ENCODE data around the gene ZNF618.
"Not testable (repeated sequence)": the region's sequence is repeated elsewhere in the genome, so short reads cannot be mapped to it uniquely, and the experiment has no call there.

Gene ZNF618

GRCh38 chr9:114071197-114071795, 195.2 kb downstream of the ZNF618 start:
- no peak for FAIRE-seq

DNA sequence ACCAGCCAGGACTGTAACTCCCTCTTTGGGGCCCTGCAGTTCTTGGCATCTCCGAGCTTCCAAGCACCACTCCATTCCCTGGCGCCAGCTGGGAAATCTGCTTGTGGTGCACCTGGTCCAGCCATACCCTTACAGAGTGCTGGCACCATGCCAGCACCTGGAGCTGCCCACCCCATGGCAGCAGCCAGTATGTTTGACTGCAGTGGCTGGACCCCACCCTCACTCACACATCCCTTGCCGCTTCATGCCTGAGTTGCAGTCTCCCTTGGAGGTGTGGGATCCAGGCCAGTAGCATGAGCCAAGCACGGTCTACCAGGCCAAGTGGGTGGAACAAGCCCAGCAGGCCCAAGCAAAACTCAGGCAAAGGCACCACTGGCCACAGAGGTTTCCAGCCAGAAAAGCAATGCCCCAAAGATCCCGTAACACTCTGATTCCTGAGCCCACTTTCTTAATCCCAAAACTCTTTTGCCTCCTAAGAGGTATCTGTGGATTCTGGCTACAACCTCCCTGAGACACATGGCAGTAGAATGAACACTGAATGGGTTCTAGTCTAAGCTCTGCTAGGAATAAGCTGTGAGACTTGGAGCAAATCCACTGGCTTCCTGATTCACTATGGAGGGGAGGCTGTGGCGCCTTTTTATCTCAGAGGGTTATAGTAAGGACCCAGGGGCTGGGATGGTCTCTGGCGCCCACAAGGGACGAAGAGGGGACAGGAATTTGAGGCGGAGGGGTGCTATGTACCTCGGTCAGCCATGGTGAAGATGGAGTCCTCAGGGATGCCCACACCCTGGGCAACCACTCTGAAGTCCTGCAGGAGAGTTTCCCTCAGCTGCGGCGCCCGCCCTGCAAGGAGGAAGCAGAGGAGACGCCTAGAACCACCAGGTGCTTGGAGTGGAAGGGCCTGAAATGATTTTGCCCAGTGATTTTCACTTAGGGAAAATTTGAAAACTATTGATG, 196.4 kb downstream of the ZNF618 start:
- no peak for FAIRE-seq

DNA sequence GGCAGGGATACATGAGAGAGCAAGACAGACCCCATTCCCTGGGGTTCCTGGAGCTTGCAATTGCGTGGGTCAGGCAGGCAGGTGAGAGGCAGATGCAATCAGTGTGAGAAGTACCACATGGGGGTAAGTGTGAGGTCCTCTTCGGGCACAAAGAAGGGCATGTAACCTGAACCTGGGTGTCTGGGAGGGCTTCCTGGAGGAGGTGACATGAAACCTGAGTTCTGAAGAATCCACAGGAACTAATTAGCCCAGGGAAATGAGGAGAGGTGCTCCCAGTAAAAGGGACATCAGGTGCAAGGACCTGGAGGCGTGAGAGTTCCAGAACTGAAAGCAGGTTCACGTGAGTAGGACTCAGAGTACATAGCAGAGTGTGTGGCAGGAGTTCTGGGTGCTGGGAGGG, 199.5 kb downstream of the ZNF618 start:
- no peak for FAIRE-seq

DNA sequence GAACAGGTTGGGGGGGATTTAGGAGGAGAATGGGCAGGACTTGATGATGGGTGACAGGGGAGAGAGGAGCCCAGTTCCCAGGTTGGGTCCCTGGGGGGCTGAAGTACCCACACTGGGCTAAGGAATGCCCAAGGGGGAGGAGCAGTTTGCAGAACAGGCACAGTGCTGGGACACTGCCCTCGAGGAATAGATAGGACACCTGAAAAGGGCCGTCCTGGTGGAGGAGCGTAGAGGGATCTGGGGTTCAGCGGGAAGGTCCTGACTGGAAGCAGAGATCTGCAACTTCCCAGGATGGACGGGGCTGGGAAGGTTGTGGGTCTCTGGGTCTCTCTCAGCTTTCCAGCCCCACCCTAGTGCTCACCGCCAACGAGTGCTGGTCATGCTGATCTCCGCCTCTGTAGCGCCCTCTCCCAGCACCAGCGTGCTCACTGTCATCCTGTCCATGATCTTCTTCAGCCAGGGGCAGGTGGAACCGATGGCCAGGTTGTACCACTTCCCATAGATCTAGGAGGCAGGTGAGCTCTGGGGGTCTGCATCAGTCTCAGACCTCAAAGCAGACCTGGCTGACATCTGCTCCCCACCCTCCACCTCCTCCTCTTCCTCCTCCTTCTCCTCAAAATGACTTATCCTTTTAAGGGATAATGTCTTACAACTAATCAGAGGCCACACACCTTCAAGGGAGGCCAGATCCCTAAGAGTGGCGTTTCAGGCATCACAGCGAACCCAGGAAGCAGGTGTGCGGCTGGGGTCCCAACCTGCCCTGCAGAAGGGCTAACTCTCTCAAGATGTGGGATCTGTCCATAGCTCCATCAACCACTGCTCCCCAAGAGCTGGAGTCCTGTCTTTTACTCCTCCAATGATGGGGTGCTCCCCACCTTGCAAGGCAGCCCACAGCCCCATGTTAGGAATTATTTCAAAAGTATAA, 200.4 kb downstream of the ZNF618 start:
- no peak for FAIRE-seq

- no peak for FAIRE-seq
Measured at GRCh38 chr9:114077162-114077837, 201.2 kb downstream of the ZNF618 start.

DNA sequence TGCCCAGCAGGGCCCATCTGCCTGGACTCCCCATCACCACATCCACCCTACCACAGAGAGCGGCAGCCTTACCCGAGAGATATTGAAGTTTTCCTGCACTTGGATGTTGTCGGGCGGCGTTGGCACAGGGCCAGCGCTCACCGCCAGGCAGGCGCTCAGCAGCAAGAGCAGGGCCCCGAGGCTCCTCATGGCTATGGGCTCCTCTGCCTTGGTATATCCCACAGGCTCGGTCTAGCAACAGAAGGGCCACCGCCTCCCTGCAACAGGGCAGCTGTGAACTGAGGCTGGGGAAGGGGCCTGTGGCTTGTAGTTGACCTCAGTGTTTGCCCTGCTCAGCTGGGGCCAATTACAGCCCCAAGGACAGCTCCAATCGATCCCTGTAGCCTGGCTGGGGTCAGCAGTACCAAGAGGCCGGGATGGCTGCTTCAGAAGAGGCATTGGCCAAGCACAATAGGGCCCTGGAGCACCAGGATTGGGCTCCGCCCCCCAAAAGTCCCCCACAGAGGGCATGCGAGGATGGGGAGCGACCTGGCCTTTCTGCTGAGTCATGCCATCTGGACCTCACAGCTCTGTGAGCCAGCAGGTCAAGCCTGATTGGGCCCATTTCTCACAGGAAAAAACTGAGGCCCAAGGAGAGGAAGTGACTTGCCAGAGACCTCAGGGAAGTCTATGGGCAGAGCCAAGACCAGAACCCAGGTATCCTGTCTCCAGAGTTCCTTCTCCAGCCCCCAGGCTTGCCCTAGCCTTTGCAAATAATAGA, 202.1 kb downstream of the ZNF618 start, which contains the start of gene AMBP:
Gene AMBP, minus strand, starts transcription at position 280 of the 760 bp plus-strand sequence. Its CDS starts 91 bp downstream, at position 189.
- no peak for FAIRE-seq

DNA sequence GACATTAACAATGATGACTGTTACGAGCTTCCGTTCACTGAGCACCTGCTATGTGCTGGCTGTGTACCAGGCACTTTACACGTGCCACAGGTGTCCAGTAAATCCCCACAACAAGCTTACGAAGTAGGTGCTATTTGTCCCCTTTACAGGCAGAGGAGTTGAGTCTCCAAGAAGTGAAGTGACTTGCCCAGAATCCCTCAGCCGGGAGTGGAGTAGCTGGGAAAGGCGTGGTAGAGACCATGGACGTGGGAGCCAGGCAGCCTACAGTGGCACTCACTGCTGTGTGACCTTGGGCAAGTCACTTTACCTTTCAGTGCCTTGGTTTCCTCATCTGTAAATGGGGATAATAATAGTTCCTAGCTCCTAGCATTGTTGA, 202.7 kb downstream of the ZNF618 start:
- no peak for FAIRE-seq

GRCh38 chr9:114080195-114080772, 204.2 kb downstream of the ZNF618 start:
- FAIRE-seq: no peak

DNA sequence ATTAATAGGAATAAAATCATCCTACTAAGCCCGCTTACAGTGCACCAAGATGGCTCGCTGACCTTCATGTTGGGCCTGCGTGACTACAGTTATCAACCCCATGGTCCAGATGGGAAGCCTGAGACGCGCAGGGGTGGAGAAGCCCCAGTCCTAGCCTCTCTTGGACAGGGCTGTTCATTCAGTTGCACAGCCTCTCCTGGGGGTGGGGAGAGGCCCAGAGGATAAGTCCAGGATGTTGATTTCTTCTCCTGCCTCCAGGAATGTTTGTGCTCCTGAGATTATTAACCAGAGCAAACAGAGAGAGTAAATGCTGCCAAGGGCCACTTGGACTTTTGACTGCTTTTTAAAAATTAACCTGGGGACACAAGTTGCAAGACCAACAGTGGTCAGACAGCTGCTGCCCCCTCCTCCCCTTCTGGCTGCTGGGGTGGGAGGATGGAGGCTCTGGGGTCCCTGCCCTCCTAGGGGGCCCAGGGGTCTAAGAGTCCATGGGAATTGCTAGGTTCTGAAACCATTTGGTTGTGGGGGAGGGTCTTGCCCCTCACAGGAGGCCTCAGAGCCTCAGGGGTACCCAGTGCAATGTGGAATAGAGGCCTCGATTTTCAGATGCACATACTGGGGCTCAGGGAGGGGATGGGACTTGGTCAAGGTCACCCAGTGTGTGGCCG, 204.8 kb downstream of the ZNF618 start:
- no peak for FAIRE-seq

DNA sequence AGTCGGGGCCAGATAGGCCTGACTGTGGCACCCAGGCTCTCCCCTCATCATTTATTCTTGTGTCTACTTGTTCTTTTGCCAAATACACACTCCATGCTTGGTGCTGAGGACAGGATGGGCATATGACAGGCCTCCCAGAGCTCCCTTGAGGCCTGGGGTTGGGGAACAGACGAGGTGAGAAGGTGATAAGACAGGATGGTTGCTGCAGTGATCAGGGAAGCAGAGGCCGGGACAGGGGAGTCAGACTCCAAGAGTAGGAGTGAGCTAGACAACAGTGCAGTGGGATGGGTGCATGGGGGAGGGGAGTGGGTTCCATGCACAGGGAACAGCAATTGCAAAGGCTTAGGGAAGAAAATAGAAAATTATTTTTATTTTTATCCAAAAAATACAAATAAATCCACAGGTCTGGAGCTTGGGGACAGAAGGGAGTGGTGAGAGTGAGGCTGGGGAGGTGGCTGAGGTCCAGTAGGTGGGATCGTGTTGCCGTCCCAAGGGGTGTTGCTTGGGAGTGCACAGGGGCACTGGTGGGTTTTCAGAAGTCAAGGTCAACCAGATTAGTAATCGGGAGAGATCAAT, 205.4 kb downstream of the ZNF618 start:
- FAIRE-seq: no peak

DNA sequence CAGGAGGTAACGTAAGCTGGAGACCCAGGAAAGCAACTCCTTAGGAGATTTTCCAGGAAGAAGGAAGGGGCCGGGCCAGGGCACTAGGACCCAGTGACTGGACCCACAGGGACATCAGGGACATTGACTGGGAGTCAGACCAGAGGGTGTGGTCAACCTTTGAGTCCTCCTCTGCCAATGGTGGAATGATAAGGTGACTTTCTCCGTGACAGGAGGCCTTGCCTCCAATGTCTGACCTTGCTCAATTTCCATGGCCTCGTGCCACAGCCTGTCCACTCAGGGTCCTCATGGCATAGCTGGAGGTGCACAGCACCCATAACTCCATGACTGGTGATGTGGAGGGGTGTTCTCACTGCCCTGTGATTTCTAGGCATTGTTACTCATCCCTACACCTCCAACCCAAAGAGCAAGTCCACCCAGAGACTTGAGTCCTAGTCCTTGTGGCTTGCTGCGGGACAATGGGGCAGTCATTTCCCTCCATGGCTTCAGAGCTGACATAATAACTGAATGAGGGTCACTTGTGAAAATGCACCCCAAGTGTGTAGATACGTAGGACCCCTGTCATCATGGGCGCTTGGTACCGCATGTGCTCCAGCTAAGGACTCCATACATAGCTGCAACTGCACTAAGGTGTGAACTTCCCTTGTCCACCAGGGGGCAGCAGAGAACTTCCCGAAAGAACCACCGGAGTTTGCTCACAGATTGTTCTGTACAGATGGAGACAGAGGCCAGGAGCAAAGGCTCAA, 206.1 kb downstream of the ZNF618 start:
- FAIRE-seq: peak; percentile 36

DNA sequence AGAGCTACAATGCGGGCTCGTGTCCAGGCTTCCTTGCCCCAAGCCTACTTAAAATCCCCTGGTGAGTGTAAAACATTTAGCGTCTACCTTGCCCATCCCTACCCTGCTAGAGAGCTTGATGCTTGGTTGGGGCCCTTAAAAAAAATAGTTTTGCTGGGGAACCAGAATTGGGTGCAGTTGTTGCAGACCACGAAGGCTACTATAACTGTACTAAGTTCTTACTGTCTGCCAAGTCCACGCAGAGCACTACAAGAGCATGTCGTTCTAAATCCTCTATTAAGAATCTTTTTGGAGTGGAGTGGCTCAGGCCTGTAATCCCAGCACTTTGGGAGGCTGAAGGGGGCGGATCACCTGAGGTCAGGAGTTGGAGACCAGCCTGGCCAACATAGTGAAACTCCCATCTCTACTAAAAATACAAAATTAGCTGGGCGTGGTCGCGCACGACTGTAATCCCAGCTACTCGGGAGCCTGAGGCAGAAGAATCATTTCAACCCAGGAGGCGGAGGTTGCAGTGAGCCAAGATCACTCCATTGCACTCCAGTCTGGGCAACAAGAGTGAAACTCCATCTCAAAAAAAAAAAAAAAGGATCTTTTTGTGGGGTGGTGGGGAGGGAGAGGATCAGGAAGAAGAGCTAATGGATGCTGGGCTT, 206.8 kb downstream of the ZNF618 start:
- not testable (repeated sequence) for FAIRE-seq

DNA sequence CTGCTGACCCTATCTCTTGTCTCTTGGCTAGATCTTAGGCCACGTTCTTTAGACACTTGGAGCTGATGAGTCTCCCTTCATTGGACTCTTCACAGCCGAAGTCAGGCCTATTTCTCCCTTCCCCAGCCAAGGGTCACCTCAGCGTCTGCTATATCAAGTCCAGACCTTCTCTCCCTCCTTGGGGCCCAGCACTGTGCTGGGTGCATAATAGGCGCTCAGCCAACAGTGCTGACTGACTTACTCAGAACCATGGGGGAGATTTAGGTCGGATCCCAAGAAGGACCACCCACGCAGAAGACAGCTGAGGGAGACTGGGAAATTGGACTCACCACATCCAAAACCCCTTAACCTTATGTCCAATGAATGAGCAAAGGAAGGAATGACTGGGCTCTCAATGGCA, 207.6 kb downstream of the ZNF618 start:
- FAIRE-seq: no peak

DNA sequence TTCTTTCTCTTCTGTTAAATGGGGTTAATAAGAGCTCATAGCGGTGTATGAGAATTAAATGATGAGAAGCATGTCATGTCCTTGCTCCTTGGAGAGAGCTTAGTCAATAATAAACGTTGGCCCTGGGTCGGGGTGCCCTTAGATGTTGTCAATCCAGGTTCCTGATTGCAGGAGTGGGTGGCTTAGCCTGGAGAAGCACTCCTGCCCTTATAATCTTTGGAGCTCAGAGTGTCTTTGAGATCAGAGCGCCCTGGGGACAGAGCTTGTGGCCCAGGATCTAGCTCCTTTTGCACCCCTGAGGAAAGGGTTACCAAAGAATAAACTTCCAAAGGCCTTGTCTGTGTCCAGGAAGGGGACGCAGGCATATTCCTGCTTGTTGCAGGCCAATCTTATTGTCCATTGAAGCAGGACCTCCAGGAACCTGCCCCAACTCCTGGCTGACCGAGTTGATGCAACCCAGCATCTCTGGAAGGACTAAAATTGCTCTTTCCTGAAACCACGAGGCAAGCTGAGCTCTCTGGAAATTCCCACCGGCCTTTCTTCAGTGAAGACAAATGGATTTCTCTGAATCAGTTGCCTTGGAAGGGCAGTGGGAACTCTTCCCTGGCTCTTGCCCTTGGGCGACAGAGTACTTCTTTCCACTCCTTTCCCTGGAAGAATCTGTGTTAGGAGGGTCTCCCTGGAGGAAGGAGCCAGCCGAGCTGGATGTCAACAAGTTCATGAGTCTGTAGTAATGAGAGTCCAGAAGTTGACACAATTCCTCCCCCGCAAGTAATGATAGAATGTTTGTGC, 208.4 kb downstream of the ZNF618 start:
- FAIRE-seq: no peak

- FAIRE-seq: no peak
Measured at GRCh38 chr9:114085387-114085789, 209.3 kb downstream of the ZNF618 start.

DNA sequence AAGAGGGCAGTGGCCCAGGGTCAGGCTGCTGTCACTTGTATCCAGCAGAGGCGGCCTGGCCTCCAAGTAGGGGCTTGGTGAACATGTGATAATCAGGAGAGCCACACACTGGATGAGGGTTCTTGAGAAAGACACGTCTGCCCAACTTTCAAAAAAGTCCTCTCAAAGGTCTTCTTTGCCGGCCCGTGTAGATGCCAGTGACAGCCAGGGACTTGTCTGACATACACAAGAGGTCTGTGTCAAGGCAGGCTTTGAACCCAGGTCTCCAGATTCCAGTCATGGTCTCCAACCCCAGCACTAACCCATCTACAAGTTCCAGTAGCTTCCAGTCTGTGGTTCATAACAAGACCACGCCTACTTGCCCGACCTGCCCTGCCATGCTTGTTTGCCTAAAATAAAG, 209.9 kb downstream of the ZNF618 start:
- FAIRE-seq: no peak

DNA sequence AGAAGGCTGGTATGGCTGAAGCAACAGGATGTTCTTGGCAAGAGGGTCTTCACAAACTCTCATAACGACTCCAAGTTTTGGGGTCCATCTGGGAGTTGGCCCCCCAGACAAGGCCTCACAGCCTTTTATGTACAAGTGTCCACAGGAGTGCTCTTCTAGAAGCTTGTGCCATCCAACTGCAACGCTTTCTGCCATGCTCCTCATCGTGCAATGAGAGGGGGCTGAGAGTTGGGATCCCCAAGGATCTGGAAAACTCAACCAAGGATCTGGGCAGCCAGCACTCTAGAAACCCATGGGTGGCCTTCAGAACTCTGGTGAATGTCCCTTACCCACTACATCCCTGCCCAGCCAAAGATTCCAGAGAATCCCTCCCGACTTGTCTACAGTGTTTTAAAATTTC, 210.5 kb downstream of the ZNF618 start:
- no peak for FAIRE-seq

DNA sequence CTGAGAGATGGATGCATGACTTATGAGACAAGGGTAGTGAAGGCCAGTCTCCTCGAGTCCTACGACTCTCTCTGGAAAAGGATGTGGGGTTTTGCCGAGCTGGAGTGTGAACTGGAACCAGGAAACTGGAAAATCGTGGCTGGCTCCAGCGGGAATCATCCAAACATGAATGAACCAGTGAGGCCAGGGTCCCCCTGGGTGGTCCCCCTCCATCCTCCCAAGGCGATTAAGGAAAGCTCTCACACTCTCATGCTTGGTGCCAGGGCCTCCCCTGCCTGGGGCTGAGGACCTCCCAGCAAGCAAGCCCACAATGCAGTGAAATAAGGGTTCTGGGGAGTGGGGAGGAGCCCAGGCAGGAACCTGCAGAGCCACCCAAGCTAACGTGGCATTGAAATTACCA, 211.6 kb downstream of the ZNF618 start:
- no peak for FAIRE-seq

All from TTC549 (cell line).